Tibial nerve (tissue), 3 donors: ENCODE data around the gene HRH2.

Source experiments
- POLR2A ChIP-seq, 2 donors: fragments of 450-650 bp; IDR thresholded peaks; one replicate each; pipeline ENCODE4 v1.6.1; 2017; ENCODE audit warnings: antibody characterized with exemption in 2 of 2, mild to moderate bottlenecking in 2 of 2, moderate library complexity in 2 of 2
- TF ChIP-seq, protein P1 (sequence below), 5 experiments: fragments of 200-600 bp in 3 of 5; fragments of 450-650 bp in 2 of 5; sonication (generic) in 3 of 5; IDR thresholded peaks; one replicate each; pipeline ENCODE4 v1.5.1; 2016 to 2019; ENCODE audit warnings: antibody characterized with exemption in 5 of 5, mild to moderate bottlenecking in 3 of 5, moderate library complexity in 2 of 5

DNA sequence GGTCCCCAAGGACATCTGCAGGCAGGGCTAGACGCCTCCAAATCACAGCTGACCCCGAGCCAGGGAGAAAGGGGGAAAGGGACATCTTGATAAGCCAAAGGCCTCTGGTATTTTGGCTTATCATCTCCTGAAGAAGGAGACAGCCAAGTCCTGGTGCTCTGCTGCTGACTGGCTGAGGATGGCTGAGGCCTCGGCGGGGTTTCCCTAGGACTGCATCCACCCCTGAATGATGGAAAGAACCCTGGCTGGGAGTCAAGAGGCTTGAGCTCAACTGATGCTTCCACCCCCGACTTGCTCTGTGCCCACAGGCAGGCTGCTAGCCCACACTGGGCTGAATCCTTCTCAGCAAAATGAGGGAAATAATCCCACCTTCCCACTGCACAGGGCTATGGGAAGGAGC lies 30.9 kb upstream of the HRH2 start:
- TF ChIP-seq, protein P1, sequence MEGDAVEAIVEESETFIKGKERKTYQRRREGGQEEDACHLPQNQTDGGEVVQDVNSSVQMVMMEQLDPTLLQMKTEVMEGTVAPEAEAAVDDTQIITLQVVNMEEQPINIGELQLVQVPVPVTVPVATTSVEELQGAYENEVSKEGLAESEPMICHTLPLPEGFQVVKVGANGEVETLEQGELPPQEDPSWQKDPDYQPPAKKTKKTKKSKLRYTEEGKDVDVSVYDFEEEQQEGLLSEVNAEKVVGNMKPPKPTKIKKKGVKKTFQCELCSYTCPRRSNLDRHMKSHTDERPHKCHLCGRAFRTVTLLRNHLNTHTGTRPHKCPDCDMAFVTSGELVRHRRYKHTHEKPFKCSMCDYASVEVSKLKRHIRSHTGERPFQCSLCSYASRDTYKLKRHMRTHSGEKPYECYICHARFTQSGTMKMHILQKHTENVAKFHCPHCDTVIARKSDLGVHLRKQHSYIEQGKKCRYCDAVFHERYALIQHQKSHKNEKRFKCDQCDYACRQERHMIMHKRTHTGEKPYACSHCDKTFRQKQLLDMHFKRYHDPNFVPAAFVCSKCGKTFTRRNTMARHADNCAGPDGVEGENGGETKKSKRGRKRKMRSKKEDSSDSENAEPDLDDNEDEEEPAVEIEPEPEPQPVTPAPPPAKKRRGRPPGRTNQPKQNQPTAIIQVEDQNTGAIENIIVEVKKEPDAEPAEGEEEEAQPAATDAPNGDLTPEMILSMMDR (IDR thresholded peaks at IDR 0.05), result no peak
- no peak for TF ChIP-seq POLR2A (IDR thresholded peaks at IDR 0.05)
